PC-3 (cell line): Measurements from ENCODE around the gene RIMBP2.

Source experiments
- EZH2 ChIP-seq: fragments of 300-600 bp; sonication (generic); IDR thresholded peaks from one replicate; pipeline ENCODE4 v1.6.1; 2017; ENCODE audit warnings: antibody characterized with exemption, mild to moderate bottlenecking, low read length; ENCODE audit not compliant: unreplicated experiment
- EZH2phosphoT487 ChIP-seq: fragments of 300-600 bp; sonication (generic); IDR thresholded peaks from 2 replicates; pipeline ENCODE4 v1.6.1; 2018; ENCODE audit warnings: mild to moderate bottlenecking, antibody characterized with exemption, low read length, borderline replicate concordance
- TF ChIP-seq, protein P1 (sequence below): fragments of 300-600 bp; sonication (generic); conservative IDR thresholded peaks from 2 replicates; pipeline ENCODE4 v1.5.1; 2017; ENCODE audit warnings: antibody characterized with exemption, low read depth, mild to moderate bottlenecking, low read length

GRCh38 chr12:130424858-130425697 is 291.0 kb downstream of the RIMBP2 start:
- TF ChIP-seq, protein P1, sequence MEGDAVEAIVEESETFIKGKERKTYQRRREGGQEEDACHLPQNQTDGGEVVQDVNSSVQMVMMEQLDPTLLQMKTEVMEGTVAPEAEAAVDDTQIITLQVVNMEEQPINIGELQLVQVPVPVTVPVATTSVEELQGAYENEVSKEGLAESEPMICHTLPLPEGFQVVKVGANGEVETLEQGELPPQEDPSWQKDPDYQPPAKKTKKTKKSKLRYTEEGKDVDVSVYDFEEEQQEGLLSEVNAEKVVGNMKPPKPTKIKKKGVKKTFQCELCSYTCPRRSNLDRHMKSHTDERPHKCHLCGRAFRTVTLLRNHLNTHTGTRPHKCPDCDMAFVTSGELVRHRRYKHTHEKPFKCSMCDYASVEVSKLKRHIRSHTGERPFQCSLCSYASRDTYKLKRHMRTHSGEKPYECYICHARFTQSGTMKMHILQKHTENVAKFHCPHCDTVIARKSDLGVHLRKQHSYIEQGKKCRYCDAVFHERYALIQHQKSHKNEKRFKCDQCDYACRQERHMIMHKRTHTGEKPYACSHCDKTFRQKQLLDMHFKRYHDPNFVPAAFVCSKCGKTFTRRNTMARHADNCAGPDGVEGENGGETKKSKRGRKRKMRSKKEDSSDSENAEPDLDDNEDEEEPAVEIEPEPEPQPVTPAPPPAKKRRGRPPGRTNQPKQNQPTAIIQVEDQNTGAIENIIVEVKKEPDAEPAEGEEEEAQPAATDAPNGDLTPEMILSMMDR: no peak
- TF ChIP-seq EZH2: no peak
- no peak for TF ChIP-seq EZH2phosphoT487
